Left lung (tissue), 10 donors: ENCODE measurements around the gene GTF2A1. TPM values are rescaled to one million over a fixed set of nuclear protein-coding genes. Genes with fewer than 3 reads are reported as not detected.

ENCODE experiments used
- ATAC-seq: fragments of 200-7000 bp; cut with Tn5 transposase; one replicate; pipeline ENCODE4 v1.9.1; 2020; ENCODE audit warnings: moderate library complexity
- DNase-seq, 4 donors: peaks; one replicate each; pipeline ENCODE4 v3.0.0-alpha.2; 2013 to 2020
- H3K27ac ChIP-seq, 2 donors: fragments of 200-600 bp; sonication (generic) in 1 of 2; one replicate each; pipeline versions ENCODE4 v1.5.0 to v1.8.0; 2020 to 2021
- H3K27me3 ChIP-seq, 2 donors: fragments of 200-600 bp; sonication (generic) in 1 of 2; one replicate each; pipeline versions ENCODE4 v1.5.0 to v1.8.0; 2020 to 2021
- H3K36me3 ChIP-seq, 2 donors: fragments of 200-600 bp; sonication (generic) in 1 of 2; one replicate each; pipeline versions ENCODE4 v1.5.0 to v1.8.0; 2020 to 2021
- H3K4me1 ChIP-seq, 2 donors: fragments of 200-600 bp; one replicate each; pipeline ENCODE4 v1.8.0; 2021
- H3K4me3 ChIP-seq, 2 donors: fragments of 200-600 bp; sonication (generic) in 1 of 2; one replicate each; pipeline versions ENCODE4 v1.5.0 to v1.8.0; 2020 to 2021; ENCODE audit warnings: mild to moderate bottlenecking in 1 of 2
- H3K9me3 ChIP-seq, 2 donors: fragments of 200-600 bp; sonication (generic) in 1 of 2; one replicate each; pipeline versions ENCODE4 v1.5.0 to v1.8.0; 2020 to 2021
- CTCF ChIP-seq, 2 donors: fragments of 200-600 bp; sonication (generic) in 1 of 2; IDR thresholded peaks; one replicate each; pipeline versions ENCODE4 v1.5.0 to v1.8.0; 2021; ENCODE audit warnings: antibody characterized with exemption in 2 of 2
- intact Hi-C, 2 donors: fragments of 100-400 bp; cut with DNase I; formaldehyde crosslinking; loops; one replicate each; pipeline versions ENCODE4 v1.11.2 to v1.14.2; 2022
- polyA plus RNA-seq, 6 donors: library from polyadenylated mRNA; unstranded; fragments of 120-200 nt; gene quantifications; one replicate each; pipeline ENCODE4 v1.2.1, GENCODE V29; 2013; ENCODE audit not compliant: insufficient read length in 6 of 6
- total RNA-seq, 2 donors: library from RNA; stranded (reverse); fragmentation: NEBNext Ultra II Directional; extraction: Animal tissue kit (Norgen Biotek cat#: 25700); gene quantifications; one replicate each; pipeline ENCODE4 v1.2.1, GENCODE V29; 2021
- donor health status: DM: no; HTN: yes; CAD: no.
- donor health status: DM: no; HTN: no; CAD: no.

Gene GTF2A1
- total and polyA plus RNA-seq, 8 donors, result 26.0 to 41.8 (median 33.3) TPM

- DNase-seq (no peak), ATAC-seq (no peak)
- H3K9me3 ChIP-seq, result no peaks in the 10 kb centered on the region
- peaks cover 0 to 3% of the 10 kb centered on the region in 2 donors for H3K4me1 ChIP-seq
- H3K27me3 ChIP-seq, result no peaks in the 10 kb centered on the region
- no peak for TF ChIP-seq CTCF (IDR thresholded peaks at IDR 0.05)
- intact Hi-C loops, result no loop called here
- H3K4me3 ChIP-seq, result no peak overlapping the region
- no peak overlapping the region for H3K27ac ChIP-seq
- no peaks in the 10 kb centered on the region for H3K36me3 ChIP-seq
These were observed 73.4 kb downstream of the GTF2A1 start for GRCh38 chr14:81147140-81147897.

DNA sequence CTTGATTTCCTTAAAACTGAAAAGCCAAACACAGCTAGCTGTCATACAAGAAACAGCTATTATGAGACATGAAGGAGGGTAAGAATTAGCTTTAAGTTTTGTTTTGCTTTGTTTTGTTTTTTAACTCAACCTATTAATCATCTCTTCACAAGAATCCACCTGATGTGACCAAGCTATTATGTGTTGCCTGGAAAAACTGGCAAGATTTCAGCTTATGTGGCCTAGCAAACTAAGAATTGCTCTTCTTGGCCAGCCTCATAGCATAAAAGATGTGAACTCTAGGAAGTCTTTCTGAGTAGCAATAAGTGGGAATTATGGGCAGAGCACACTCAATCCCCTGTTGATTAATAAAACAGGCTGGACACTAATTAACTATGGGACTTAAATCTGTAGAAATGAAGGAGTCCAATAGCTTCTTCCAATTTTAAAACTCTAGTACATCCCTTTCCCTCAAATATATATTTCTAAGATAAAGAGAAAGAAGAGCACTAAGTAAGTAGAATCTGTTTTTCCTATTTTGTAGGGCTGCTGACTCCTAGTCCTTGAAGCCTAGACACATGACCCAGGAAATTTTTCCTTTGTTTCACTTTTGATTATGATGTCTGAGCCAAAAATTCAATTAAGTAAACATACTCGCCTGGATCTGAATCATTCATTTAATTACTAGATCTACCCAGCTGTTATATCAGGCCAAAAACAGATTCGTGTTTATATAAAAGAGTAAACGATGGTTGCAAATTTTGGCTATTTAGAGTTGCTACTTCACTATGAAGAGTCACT is 75.7 kb downstream of the GTF2A1 start:
- ATAC-seq (peak; percentile 42), DNase-seq (no peak)
- no peak overlapping the region for H3K4me3 ChIP-seq
- H3K36me3 ChIP-seq, result no peaks in the 10 kb centered on the region
- no peak for TF ChIP-seq CTCF (IDR thresholded peaks at IDR 0.05)
- peaks cover 0 to 3% of the 10 kb centered on the region in 2 donors for H3K4me1 ChIP-seq
- intact Hi-C loops, result no loop called here
- H3K9me3 ChIP-seq, result no peaks in the 10 kb centered on the region
- peak overlapping the region in 1 of 2 donors; percentile 23 for H3K27ac ChIP-seq
- H3K27me3 ChIP-seq, result no peaks in the 10 kb centered on the region

- Histone ChIP-seq H3K36me3 (no peaks in the 10 kb centered on the region), H3K4me3 (no peak overlapping the region), H3K4me1 (peaks cover 0 to 3% of the 10 kb centered on the region in 2 donors), H3K27ac (no peak overlapping the region), H3K27me3 (no peaks in the 10 kb centered on the region), H3K9me3 (no peaks in the 10 kb centered on the region)
- TF ChIP-seq CTCF (IDR thresholded peaks at IDR 0.05), result no peak
- intact Hi-C loops, result no loop called here
- ATAC-seq, result no peak
- DNase-seq, result no peak
These were observed 77.0 kb downstream of the GTF2A1 start for GRCh38 chr14:81143793-81144192.

GRCh38 chr14:81141426-81141825 is 79.3 kb downstream of the GTF2A1 start:
- TF ChIP-seq CTCF (IDR thresholded peaks at IDR 0.05), result no peak

GRCh38 chr14:81138429-81138828 is 82.3 kb downstream of the GTF2A1 start:
- Histone ChIP-seq H3K9me3 (no peaks in the 10 kb centered on the region), H3K36me3 (no peaks in the 10 kb centered on the region), H3K27me3 (no peaks in the 10 kb centered on the region), H3K27ac (no peak overlapping the region), H3K4me3 (no peak overlapping the region), H3K4me1 (no peaks in the 10 kb centered on the region)
- intact Hi-C loops, result no loop called here
- no peak for ATAC-seq
- no peak for TF ChIP-seq CTCF (IDR thresholded peaks at IDR 0.05)
- no peak for DNase-seq

More at GRCh38 chr14:81141426-81141825, 79.3 kb downstream of the GTF2A1 start:
- H3K27me3 ChIP-seq, result no peaks in the 10 kb centered on the region
- no peak overlapping the region for H3K27ac ChIP-seq
- ATAC-seq (no peak), DNase-seq (no peak)
- no peaks in the 10 kb centered on the region for H3K9me3 ChIP-seq
- no peaks in the 10 kb centered on the region for H3K36me3 ChIP-seq
- intact Hi-C loops, result no loop called here
- no peak overlapping the region for H3K4me3 ChIP-seq
- peaks cover 0 to 3% of the 10 kb centered on the region in 2 donors for H3K4me1 ChIP-seq
